Measurements from ENCODE around the gene RANGAP1.

RANGAP1 gene

GRCh38 chr22:41315586-41315985, 29.6 kb upstream of the RANGAP1 start:
- H3K4me2 ChIP-seq (ENCODE audit: insufficient read depth, low read length): no peak overlapping the region
- H3K79me2 ChIP-seq (ENCODE audit: insufficient read depth, low read length): peaks cover 91% of the 10 kb centered on the region
- no peak overlapping the region for H3K4me3 ChIP-seq (ENCODE audit: low read depth in 1 of 2, low read length in 2 of 2)
- H3K36me3 ChIP-seq (ENCODE audit: insufficient read depth, low read length): peaks cover 14% of the 10 kb centered on the region
- peaks cover 45% of the 10 kb centered on the region for H4K20me1 ChIP-seq (ENCODE audit: insufficient read depth, low read length)
- TF ChIP-seq, protein P1, sequence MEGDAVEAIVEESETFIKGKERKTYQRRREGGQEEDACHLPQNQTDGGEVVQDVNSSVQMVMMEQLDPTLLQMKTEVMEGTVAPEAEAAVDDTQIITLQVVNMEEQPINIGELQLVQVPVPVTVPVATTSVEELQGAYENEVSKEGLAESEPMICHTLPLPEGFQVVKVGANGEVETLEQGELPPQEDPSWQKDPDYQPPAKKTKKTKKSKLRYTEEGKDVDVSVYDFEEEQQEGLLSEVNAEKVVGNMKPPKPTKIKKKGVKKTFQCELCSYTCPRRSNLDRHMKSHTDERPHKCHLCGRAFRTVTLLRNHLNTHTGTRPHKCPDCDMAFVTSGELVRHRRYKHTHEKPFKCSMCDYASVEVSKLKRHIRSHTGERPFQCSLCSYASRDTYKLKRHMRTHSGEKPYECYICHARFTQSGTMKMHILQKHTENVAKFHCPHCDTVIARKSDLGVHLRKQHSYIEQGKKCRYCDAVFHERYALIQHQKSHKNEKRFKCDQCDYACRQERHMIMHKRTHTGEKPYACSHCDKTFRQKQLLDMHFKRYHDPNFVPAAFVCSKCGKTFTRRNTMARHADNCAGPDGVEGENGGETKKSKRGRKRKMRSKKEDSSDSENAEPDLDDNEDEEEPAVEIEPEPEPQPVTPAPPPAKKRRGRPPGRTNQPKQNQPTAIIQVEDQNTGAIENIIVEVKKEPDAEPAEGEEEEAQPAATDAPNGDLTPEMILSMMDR (IDR thresholded peaks at IDR 0.05; ENCODE audit: borderline replicate concordance, extremely low read depth, low read length, poor library complexity, severe bottlenecking): no peak
- no peak for TF ChIP-seq EZH2 (IDR thresholded peaks at IDR 0.05; ENCODE audit: borderline replicate concordance, low read depth, low read length, severe bottlenecking)
- H3K9me3 ChIP-seq (ENCODE audit: insufficient read depth, low read length, severe bottlenecking): no peaks in the 10 kb centered on the region
- no peaks in the 10 kb centered on the region for H3K4me1 ChIP-seq (ENCODE audit: insufficient read depth, low read length)
- no peak overlapping the region for H3K27ac ChIP-seq (ENCODE audit: low read length)
- H3K27me3 ChIP-seq (ENCODE audit: insufficient read depth, low read length, poor library complexity): no peaks in the 10 kb centered on the region
- DNase-seq: no peak
- ATAC-seq (ENCODE audit: insufficient read depth, low read depth): no peak
- no peak overlapping the region for H3K9ac ChIP-seq (ENCODE audit: low read depth, low read length)
- no peak overlapping the region for H2AFZ ChIP-seq (ENCODE audit: low read depth, low read length)

- ATAC-seq (ENCODE audit: insufficient read depth, low read depth): no peak
- no peak overlapping the region for H3K27ac ChIP-seq (ENCODE audit: low read length)
- no peak for TF ChIP-seq EZH2 (IDR thresholded peaks at IDR 0.05; ENCODE audit: borderline replicate concordance, low read depth, low read length, severe bottlenecking)
- TF ChIP-seq, protein P1 (IDR thresholded peaks at IDR 0.05; ENCODE audit: borderline replicate concordance, extremely low read depth, low read length, poor library complexity, severe bottlenecking): no peak
Observed at GRCh38 chr22:41314821-41315220, 28.8 kb upstream of the RANGAP1 start.

DNA sequence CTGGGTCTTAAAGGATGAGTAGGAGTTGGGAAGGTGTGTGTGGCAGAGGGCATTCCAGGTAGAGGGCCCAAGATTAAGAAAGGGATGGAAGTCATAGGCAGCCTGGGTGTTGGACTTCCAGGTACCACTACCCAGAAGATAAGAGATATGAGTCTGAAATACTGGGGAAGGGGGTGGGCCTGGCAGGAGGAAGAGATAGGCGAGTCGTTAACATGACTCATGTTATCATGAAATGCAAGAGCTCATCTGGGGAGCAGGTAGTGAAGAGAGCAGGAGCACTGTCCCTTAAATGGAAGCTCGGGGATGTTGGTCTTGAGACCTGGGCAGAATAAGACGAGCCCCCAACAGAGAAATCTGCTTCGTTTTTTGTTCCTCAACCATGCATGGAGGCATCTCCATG, 25.5 kb upstream of the RANGAP1 start:
- no peak for DNase-seq

More at GRCh38 chr22:41314821-41315220, 28.8 kb upstream of the RANGAP1 start:
- Histone ChIP-seq H3K4me2 (ENCODE audit: insufficient read depth, low read length) (no peak overlapping the region), H4K20me1 (ENCODE audit: insufficient read depth, low read length) (peaks cover 45% of the 10 kb centered on the region), H3K9ac (ENCODE audit: low read depth, low read length) (no peak overlapping the region), H3K4me1 (ENCODE audit: insufficient read depth, low read length) (no peaks in the 10 kb centered on the region), H3K79me2 (ENCODE audit: insufficient read depth, low read length) (peaks cover 92% of the 10 kb centered on the region), H3K27me3 (ENCODE audit: insufficient read depth, low read length, poor library complexity) (no peaks in the 10 kb centered on the region), H3K4me3 (ENCODE audit: low read depth in 1 of 2, low read length in 2 of 2) (no peak overlapping the region), H3K9me3 (ENCODE audit: insufficient read depth, low read length, severe bottlenecking) (no peaks in the 10 kb centered on the region), H3K36me3 (ENCODE audit: insufficient read depth, low read length) (peaks cover 15% of the 10 kb centered on the region), H2AFZ (ENCODE audit: low read depth, low read length) (no peak overlapping the region)
- DNase-seq: no peak

More for the DNA sequence above, 25.5 kb upstream of the RANGAP1 start:
- Histone ChIP-seq H3K79me2 (ENCODE audit: insufficient read depth, low read length) (peaks cover 93% of the 10 kb centered on the region), H3K4me2 (ENCODE audit: insufficient read depth, low read length) (no peak overlapping the region), H3K9me3 (ENCODE audit: insufficient read depth, low read length, severe bottlenecking) (no peaks in the 10 kb centered on the region), H3K4me1 (ENCODE audit: insufficient read depth, low read length) (no peaks in the 10 kb centered on the region), H3K36me3 (ENCODE audit: insufficient read depth, low read length) (peaks cover 37% of the 10 kb centered on the region), H2AFZ (ENCODE audit: low read depth, low read length) (no peak overlapping the region), H4K20me1 (ENCODE audit: insufficient read depth, low read length) (peaks cover 56% of the 10 kb centered on the region), H3K27me3 (ENCODE audit: insufficient read depth, low read length, poor library complexity) (no peaks in the 10 kb centered on the region), H3K4me3 (ENCODE audit: low read depth in 1 of 2, low read length in 2 of 2) (no peak overlapping the region), H3K9ac (ENCODE audit: low read depth, low read length) (no peak overlapping the region), H3K27ac (ENCODE audit: low read length) (no peak overlapping the region)
- ATAC-seq (ENCODE audit: insufficient read depth, low read depth): no peak
- TF ChIP-seq EZH2 (IDR thresholded peaks at IDR 0.05; ENCODE audit: borderline replicate concordance, low read depth, low read length, severe bottlenecking): no peak
- TF ChIP-seq, protein P1 (IDR thresholded peaks at IDR 0.05; ENCODE audit: borderline replicate concordance, extremely low read depth, low read length, poor library complexity, severe bottlenecking): no peak

All from DND-41 (cell line).